Measurements from ENCODE around the gene ADGRL4.

GRCh38 chr1:78916986-78917385, 89.5 kb downstream of the ADGRL4 start:
- TF ChIP-seq CTCF (conservative IDR thresholded peaks at IDR 0.05; ENCODE audit: low read depth in 2 of 2) (no peak), POLR2AphosphoS5 (IDR thresholded peaks at IDR 0.05; ENCODE audit: low read depth) (no peak), REST (IDR thresholded peaks at IDR 0.05; ENCODE audit: unreplicated experiment) (no peak), EZH2 (IDR thresholded peaks at IDR 0.05; ENCODE audit: low read depth, unreplicated experiment) (no peak), CREB1 (CRISPR knock-in tag; IDR thresholded peaks at IDR 0.05; ENCODE audit: low read depth) (no peak), ZNF114 (CRISPR knock-in tag; IDR thresholded peaks at IDR 0.05) (no peak), EZH2phosphoT487 (IDR thresholded peaks at IDR 0.05; ENCODE audit: unreplicated experiment) (no peak), JUNB (IDR thresholded peaks at IDR 0.05; ENCODE audit: unreplicated experiment) (no peak), STAT1 (IDR thresholded peaks at IDR 0.05; ENCODE audit: unreplicated experiment) (no peak), ETS1 (IDR thresholded peaks at IDR 0.05) (no peak), NANOG (IDR thresholded peaks at IDR 0.05; ENCODE audit: borderline replicate concordance) (no peak)

Data from GM23338 (cell line).